ENCODE results near the gene NCF4. TPM values are rescaled to one million over a fixed set of nuclear protein-coding genes. Genes with fewer than 3 reads are reported as not detected.

Gene NCF4
- total and polyA plus RNA-seq, 5 experiments from 2014 or later = 0.39 to 3.1 (median 1.7) TPM; not detected in 1

GRCh38 chr22:36922105-36922608 lies 61.4 kb downstream of the NCF4 start:
- POLR2A ChIA-PET = no interaction called here
- ATAC-seq = no peak
- Mint-ChIP-seq H3K36me3 (no peaks in the 10 kb centered on the region), H3K4me3 (no peak overlapping the region), H3K4me1 (peaks cover 0 to 6% (median 1%) of the 10 kb centered on the region in 4 donors), H3K9me3 (peaks cover 0 to 5% (median 0%) of the 10 kb centered on the region in 9 donors), H3K27ac (no peak overlapping the region), H3K27me3 (peaks cover 12 to 44% (median 21%) of the 10 kb centered on the region in 5 donors)
- no peak for DNase-seq

GRCh38 chr22:36922711-36923110 lies 61.9 kb downstream of the NCF4 start:
- Mint-ChIP-seq H3K9me3 (peaks cover 0 to 5% (median 0%) of the 10 kb centered on the region in 9 donors), H3K27ac (no peak overlapping the region), H3K4me1 (peaks cover 0 to 6% (median 1%) of the 10 kb centered on the region in 4 donors), H3K4me3 (no peak overlapping the region), H3K27me3 (peaks cover 12 to 43% (median 26%) of the 10 kb centered on the region in 5 donors), H3K36me3 (no peaks in the 10 kb centered on the region)
- POLR2A ChIA-PET = no interaction called here
- no peak for DNase-seq
- no peak for ATAC-seq

- Mint-ChIP-seq H3K27me3 (peaks cover 12 to 43% (median 27%) of the 10 kb centered on the region in 5 donors), H3K9me3 (peaks cover 0 to 5% (median 0%) of the 10 kb centered on the region in 9 donors), H3K4me1 (peaks cover 0 to 6% (median 1%) of the 10 kb centered on the region in 4 donors), H3K4me3 (no peak overlapping the region), H3K27ac (no peak overlapping the region), H3K36me3 (no peaks in the 10 kb centered on the region)
- POLR2A ChIA-PET = no interaction called here
- ATAC-seq (no peak), DNase-seq (peak in 1 of 10 donors; percentile 41)
Measured at GRCh38 chr22:36923131-36923788, 62.5 kb downstream of the NCF4 start.

GRCh38 chr22:36924151-36924698 lies 63.4 kb downstream of the NCF4 start:
- peaks cover 0 to 4% (median 0%) of the 10 kb centered on the region in 9 donors for H3K9me3 Mint-ChIP-seq
- no peak for ATAC-seq
- H3K36me3 Mint-ChIP-seq = no peaks in the 10 kb centered on the region
- H3K27me3 Mint-ChIP-seq = peaks cover 12 to 45% (median 27%) of the 10 kb centered on the region in 5 donors
- H3K27ac Mint-ChIP-seq = no peak overlapping the region
- no peak overlapping the region for H3K4me3 Mint-ChIP-seq
- H3K4me1 Mint-ChIP-seq = peaks cover 0 to 6% (median 1%) of the 10 kb centered on the region in 4 donors
- POLR2A ChIA-PET = no interaction called here
- no peak for DNase-seq

- H3K9me3 Mint-ChIP-seq = no peaks in the 10 kb centered on the region
- no peaks in the 10 kb centered on the region for H3K36me3 Mint-ChIP-seq
- DNase-seq (no peak), ATAC-seq (no peak)
- H3K27me3 Mint-ChIP-seq = peaks cover 12 to 43% (median 27%) of the 10 kb centered on the region in 5 donors
- H3K4me1 Mint-ChIP-seq = peaks cover 0 to 6% (median 1%) of the 10 kb centered on the region in 4 donors
- POLR2A ChIA-PET = no interaction called here
- no peak overlapping the region for H3K27ac Mint-ChIP-seq
- no peak overlapping the region for H3K4me3 Mint-ChIP-seq
Measured at GRCh38 chr22:36925388-36926290, 64.8 kb downstream of the NCF4 start.

GRCh38 chr22:36926309-36926708 lies 65.5 kb downstream of the NCF4 start:
- no peak overlapping the region for H3K27ac Mint-ChIP-seq
- H3K27me3 Mint-ChIP-seq = peaks cover 8 to 37% (median 21%) of the 10 kb centered on the region in 5 donors
- H3K9me3 Mint-ChIP-seq = no peaks in the 10 kb centered on the region
- POLR2A ChIA-PET = no interaction called here
- H3K4me1 Mint-ChIP-seq = peaks cover 0 to 2% (median under 1%) of the 10 kb centered on the region in 4 donors
- DNase-seq (no peak), ATAC-seq (no peak)
- no peak overlapping the region for H3K4me3 Mint-ChIP-seq
- H3K36me3 Mint-ChIP-seq = no peaks in the 10 kb centered on the region

GRCh38 chr22:36926721-36927435 lies 66.1 kb downstream of the NCF4 start:
- no peaks in the 10 kb centered on the region for H3K36me3 Mint-ChIP-seq
- ATAC-seq (no peak), DNase-seq (no peak)
- H3K4me3 Mint-ChIP-seq = no peak overlapping the region
- H3K9me3 Mint-ChIP-seq = no peaks in the 10 kb centered on the region
- POLR2A ChIA-PET = no interaction called here
- peaks cover 8 to 36% (median 20%) of the 10 kb centered on the region in 5 donors for H3K27me3 Mint-ChIP-seq
- peak overlapping the region in 1 of 10 donors; percentile 65 for H3K27ac Mint-ChIP-seq
- peaks cover 0 to 2% (median 0%) of the 10 kb centered on the region in 4 donors for H3K4me1 Mint-ChIP-seq

Other genes starting within 250 kb of the NCF4 start
- gene CACNG2, start 157.3 kb upstream of the NCF4 start, total RNA-seq = not detected
- gene CACNG2, start 157.3 kb upstream of the NCF4 start, polyA plus RNA-seq = not detected
- 10 to 100 TPM; 29.0 to 30.3 TPM for gene IFT27, start 84.9 kb upstream of the NCF4 start, total RNA-seq
- 1 to 10 TPM; 8.1 to 10.0 (median 9.1) TPM for gene IFT27, start 84.9 kb upstream of the NCF4 start, polyA plus RNA-seq
- not detected for gene PVALB, start 44.0 kb upstream of the NCF4 start, total RNA-seq
- not detected for gene PVALB, start 44.0 kb upstream of the NCF4 start, polyA plus RNA-seq
- under 1 TPM; 0.41 to 0.60 TPM for gene CSF2RB, start 52.6 kb downstream of the NCF4 start, total RNA-seq
- not detected for gene CSF2RB, start 52.6 kb downstream of the NCF4 start, polyA plus RNA-seq
- gene TST, start 158.4 kb downstream of the NCF4 start, total RNA-seq = not detected
- gene TST, start 158.4 kb downstream of the NCF4 start, polyA plus RNA-seq = 1 to 10 TPM in 1 of 3 donors, not detected in 2; 1.5 TPM
- gene MPST, start 158.7 kb downstream of the NCF4 start, total RNA-seq = 1 to 10 TPM; 1.1 to 1.5 TPM
- gene MPST, start 158.7 kb downstream of the NCF4 start, polyA plus RNA-seq = 1 to 10 TPM in 2 of 3 donors, under 1 TPM in 1; 0.34 to 9.7 (median 1.8) TPM
- gene KCTD17, start 190.7 kb downstream of the NCF4 start, total RNA-seq = 10 to 100 TPM; 26.1 to 26.6 TPM
- 10 to 100 TPM in 2 of 3 donors, 1 to 10 TPM in 1; 9.1 to 12.1 (median 10.3) TPM for gene KCTD17, start 190.7 kb downstream of the NCF4 start, polyA plus RNA-seq
- gene TMPRSS6, start 248.7 kb downstream of the NCF4 start, total RNA-seq = under 1 TPM; 0.27 to 0.36 TPM
- under 1 TPM; 0.05 to 0.09 (median 0.06) TPM for gene TMPRSS6, start 248.7 kb downstream of the NCF4 start, polyA plus RNA-seq

Data from naive thymus-derived CD8-positive, alpha-beta T cell (primary cell).